ENCODE results near the gene SYTL5.

The SYTL5 gene

GRCh38 chrX:38165023-38165422, 158.7 kb downstream of the SYTL5 start:
- Mint-ChIP-seq H3K27me3 (peaks cover 59% of the 10 kb centered on the region), H3K4me3 (no peak overlapping the region), H3K9me3 (no peaks in the 10 kb centered on the region), H3K27ac (no peak overlapping the region), H3K36me3 (ENCODE audit: low read depth) (no peaks in the 10 kb centered on the region), H3K4me1 (ENCODE audit: low read depth) (no peaks in the 10 kb centered on the region)
- DNase-seq = no peak

GRCh38 chrX:38166478-38167083, 160.2 kb downstream of the SYTL5 start:
- no peak overlapping the region for H3K27ac Mint-ChIP-seq
- H3K4me3 Mint-ChIP-seq = no peak overlapping the region
- no peak for DNase-seq
- no peaks in the 10 kb centered on the region for H3K4me1 Mint-ChIP-seq (ENCODE audit: low read depth)
- H3K9me3 Mint-ChIP-seq = no peaks in the 10 kb centered on the region
- H3K36me3 Mint-ChIP-seq (ENCODE audit: low read depth) = no peaks in the 10 kb centered on the region
- peaks cover 58% of the 10 kb centered on the region for H3K27me3 Mint-ChIP-seq

GRCh38 chrX:38170556-38170955, 164.2 kb downstream of the SYTL5 start:
- Mint-ChIP-seq H3K27me3 (peaks cover 55% of the 10 kb centered on the region), H3K4me3 (no peak overlapping the region), H3K27ac (no peak overlapping the region), H3K36me3 (ENCODE audit: low read depth) (no peaks in the 10 kb centered on the region), H3K9me3 (no peaks in the 10 kb centered on the region), H3K4me1 (ENCODE audit: low read depth) (no peaks in the 10 kb centered on the region)
- DNase-seq = no peak

- H3K27me3 Mint-ChIP-seq = peaks cover 47% of the 10 kb centered on the region
- no peak overlapping the region for H3K4me3 Mint-ChIP-seq
- DNase-seq = no peak
- no peaks in the 10 kb centered on the region for H3K36me3 Mint-ChIP-seq (ENCODE audit: low read depth)
- no peaks in the 10 kb centered on the region for H3K4me1 Mint-ChIP-seq (ENCODE audit: low read depth)
- no peak overlapping the region for H3K27ac Mint-ChIP-seq
- no peaks in the 10 kb centered on the region for H3K9me3 Mint-ChIP-seq
These were observed 166.2 kb downstream of the SYTL5 start for GRCh38 chrX:38172596-38172995.

- no peak for DNase-seq
- H3K4me3 Mint-ChIP-seq = no peak overlapping the region
- no peaks in the 10 kb centered on the region for H3K4me1 Mint-ChIP-seq (ENCODE audit: low read depth)
- H3K9me3 Mint-ChIP-seq = no peaks in the 10 kb centered on the region
- H3K27me3 Mint-ChIP-seq = peaks cover 51% of the 10 kb centered on the region
- no peak overlapping the region for H3K27ac Mint-ChIP-seq
- no peaks in the 10 kb centered on the region for H3K36me3 Mint-ChIP-seq (ENCODE audit: low read depth)
These were observed 168.8 kb downstream of the SYTL5 start for GRCh38 chrX:38175139-38175538.

GRCh38 chrX:38178396-38178795, 172.0 kb downstream of the SYTL5 start:
- H3K27ac Mint-ChIP-seq = no peak overlapping the region
- DNase-seq = no peak
- no peaks in the 10 kb centered on the region for H3K9me3 Mint-ChIP-seq
- H3K36me3 Mint-ChIP-seq (ENCODE audit: low read depth) = no peaks in the 10 kb centered on the region
- no peaks in the 10 kb centered on the region for H3K4me1 Mint-ChIP-seq (ENCODE audit: low read depth)
- no peak overlapping the region for H3K4me3 Mint-ChIP-seq
- peaks cover 52% of the 10 kb centered on the region for H3K27me3 Mint-ChIP-seq

Data from activated T-cell treated with anti-CD3 and anti-CD28 coated beads, Interleukin-2, amount 50 U/mL, for 24 hours (primary cell).